GM18867 (cell line): ENCODE results near the gene DNAH8.

Experiments
- ATAC-seq: cut with Tn5 transposase; IDR thresholded peaks from one replicate; pipeline ENCODE4 v1.9.1; 2021; ENCODE audit warnings: mild to moderate bottlenecking, moderate library complexity; ENCODE audit not compliant: unreplicated experiment

The DNAH8 gene

DNA sequence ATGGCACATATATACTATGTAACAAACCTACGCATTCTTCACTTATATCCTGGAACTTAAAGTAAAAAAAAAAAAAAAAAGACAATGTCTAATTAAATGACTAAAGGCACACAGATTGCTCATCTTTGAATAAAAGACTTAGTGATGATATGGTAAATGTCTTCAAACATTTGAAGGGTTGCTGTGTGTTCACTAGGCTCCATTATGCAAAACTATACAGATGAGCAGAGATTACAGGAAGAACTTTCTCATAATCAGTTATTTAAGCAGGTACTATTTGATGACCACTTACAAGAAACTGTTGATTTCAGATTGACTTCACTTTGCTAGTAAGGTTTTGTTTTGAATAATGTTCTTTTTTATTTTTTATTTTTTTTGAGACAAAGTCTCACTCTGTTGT lies 34.4 kb downstream of the DNAH8 start:
- ATAC-seq: no peak

DNA sequence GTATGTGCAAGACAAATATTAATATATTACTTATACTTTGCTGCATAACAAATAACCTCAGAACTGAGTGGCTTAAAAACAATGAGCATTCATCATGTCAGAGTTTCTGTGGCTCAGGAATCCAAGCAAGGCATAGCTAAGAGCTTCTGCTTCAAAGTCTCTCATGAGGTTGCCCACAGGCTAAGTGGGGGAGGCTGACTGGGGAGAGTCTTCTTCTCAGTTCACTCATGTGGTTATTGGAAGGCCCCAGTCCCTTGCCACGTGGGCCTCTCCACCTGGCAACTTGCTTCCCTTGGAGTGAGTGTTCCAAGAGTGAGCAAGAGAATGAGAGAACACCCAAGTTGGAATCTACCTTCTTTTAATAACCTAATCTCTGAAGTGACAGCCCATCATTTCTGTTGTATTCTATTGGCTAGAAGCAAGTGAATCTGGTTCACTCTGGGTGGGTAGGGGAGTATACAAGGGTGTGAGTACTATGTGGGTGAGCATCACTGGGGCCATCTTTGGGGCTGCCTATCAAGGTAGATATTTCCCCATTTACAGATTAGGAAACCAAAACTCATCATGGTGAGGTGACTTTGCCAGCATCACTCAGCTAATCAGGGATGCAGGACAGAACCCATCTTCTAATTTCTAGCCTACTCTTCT lies 36.0 kb downstream of the DNAH8 start:
- no peak for ATAC-seq

DNA sequence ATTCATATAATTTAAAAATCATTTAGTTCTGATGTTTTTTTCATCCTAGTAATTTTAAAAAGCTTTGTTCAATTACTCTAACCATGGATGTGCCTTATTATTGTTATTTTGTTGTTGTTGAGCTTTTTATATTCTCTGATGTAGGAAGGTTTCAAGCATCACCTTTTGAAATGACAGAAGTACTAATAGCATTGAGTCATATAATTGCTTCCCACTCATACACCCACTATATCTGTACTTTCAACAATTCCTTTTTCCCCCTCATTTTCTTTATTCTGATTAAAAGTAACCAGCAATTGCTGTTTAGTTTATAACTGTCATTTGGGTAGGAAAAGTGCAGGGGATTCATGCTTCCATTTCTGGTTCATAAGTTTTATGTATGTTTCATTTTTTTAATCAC lies 38.6 kb downstream of the DNAH8 start:
- no peak for ATAC-seq

DNA sequence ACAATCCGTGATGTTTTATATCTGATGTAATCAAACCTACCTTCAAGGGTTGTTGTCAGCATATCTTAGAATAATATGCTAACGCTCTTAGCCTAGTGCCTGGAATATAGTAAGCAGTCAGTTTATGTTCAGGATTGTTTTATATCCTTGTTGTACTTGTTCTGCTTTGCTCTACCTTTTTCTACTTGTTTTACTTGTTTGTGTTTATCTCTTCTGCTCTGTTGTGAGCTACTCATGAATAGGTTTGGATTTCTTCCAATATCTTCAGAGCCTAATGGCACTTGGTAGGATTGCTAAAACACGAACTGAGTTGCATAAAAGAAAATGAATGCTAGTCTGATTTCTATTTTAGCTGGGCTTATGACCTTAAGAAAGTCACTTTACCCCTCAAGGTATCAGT lies 40.1 kb downstream of the DNAH8 start:
- no peak for ATAC-seq

DNA sequence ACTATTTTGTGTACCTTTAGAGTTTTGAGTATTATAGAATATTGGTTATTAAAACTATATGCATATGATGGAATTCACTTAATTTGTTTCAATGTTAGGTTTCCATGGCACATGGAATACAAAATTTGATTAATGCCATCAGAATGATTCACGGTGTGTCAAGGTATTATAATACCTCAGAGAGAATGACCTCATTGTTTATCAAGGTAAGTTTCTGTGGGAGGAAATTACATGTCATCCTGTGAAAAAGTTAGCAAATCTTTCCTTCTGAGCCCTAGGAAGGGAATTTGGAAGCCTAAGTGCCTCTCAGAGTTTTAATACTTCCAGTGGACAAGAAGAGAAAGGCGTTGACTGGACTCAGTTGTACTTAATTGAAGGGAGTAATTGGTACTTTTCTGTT lies 40.8 kb downstream of the DNAH8 start:
- no peak for ATAC-seq

DNA sequence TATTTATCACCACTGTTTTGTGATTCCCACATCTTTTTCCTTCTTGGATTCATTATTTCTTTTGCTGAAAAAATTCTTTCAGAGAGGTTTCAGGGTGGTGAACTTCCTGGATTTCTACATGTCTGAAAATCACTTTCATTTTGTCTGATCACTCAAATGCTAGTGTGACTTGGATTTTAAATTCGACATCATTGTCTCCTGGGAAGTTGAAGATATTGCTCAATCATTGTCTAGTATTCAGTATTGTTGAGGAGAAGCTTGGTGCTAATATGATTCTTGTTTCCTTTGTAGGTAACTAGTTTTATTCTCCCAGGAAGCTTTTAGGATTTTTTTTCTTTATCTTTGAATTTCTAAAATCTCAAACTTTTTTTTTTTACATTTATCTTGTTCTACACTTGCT lies 45.0 kb downstream of the DNAH8 start:
- no peak for ATAC-seq

DNA sequence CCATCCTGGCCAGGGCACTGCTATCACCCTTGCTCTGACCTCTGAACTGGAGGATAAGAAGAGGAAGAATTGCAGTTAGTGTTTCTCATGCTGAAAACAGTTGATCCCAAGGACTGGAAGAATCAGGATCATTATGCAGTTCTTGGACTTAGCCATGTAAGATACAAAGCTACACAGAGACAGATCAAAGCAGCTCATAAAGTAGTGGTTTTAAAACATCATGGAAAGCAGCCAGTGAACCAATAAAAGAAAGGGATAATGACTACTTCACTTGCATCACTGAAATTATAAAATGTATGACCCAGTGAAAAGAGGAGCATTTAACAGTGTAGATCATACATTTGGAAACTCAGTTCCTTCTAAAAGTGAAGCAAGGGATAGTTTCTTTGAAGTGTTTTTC lies 47.7 kb downstream of the DNAH8 start:
- no peak for ATAC-seq

DNA sequence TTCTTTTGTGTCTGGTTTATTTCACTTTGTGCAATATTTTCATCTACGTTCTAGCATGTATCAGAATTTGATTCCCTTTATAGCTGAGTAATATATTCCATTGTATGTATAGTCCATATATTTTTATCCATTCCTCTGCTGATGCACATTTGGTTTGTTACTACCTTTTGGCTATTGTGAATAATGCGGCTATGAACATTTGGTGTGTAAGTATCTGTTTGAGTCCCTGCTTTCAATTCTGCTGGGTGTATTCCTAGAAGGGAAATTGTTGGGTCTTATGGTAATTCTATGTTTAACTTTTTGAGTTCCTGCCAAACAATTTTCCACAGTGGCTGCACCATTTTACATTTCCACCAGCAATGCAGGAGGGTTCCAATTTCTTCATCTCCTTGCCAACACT lies 52.4 kb downstream of the DNAH8 start:
- ATAC-seq: no peak

DNA sequence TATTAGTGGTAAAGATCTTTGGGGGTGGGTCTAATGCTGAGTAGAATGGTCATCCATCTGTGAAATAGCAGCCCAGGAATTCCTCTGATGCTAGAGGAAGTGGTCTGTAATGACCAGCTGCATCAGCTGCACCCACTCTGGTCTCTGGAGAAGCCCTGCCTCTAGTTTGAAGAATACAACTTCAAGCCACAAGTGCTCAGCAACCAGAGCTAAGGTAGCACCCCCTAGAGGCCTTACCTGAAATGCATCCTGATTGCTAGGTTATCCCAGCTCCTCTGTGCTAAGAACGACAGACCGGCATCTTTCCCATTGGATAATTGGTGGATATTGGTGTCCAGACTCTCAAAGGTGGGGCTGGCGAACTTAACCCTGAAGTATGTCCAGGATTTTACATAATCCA lies 58.2 kb downstream of the DNAH8 start:
- no peak for ATAC-seq

DNA sequence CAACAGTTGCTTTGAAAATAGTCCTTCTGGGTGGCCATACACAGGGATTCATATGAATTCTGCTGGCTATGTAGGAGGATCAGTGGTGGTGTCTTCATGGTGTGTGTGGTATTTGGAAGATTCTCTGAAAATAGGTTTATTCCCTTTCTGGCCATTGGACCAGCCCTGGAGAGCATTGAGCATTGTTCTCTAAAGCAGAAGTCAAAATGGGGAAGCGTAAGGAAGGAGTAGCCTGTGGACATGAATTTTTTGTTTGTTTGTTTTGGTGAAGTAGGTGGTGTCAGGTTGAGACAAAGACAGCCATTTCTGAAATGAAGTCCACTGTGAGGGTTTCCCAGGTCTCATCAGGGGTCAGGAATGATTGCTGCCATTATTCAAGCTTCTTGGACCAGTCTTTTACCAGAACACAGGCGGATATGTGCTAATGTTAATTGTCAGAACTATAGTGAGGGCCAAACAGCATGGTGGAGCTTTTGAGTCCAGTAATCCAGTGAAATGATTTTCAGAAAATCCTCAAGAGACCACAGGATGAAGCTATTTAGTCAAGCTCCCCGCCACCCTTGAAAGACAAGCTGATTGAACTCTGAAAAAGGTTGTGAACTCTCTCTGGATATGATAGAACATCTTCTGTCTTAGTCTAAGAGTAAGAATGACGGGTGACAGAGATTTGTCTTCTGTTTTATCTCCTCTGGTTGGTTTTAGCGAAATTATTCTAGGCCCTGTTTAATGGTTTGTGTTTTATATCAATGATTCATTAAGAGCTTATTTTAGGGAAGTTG lies 60.0 kb downstream of the DNAH8 start:
- ATAC-seq: no peak

DNA sequence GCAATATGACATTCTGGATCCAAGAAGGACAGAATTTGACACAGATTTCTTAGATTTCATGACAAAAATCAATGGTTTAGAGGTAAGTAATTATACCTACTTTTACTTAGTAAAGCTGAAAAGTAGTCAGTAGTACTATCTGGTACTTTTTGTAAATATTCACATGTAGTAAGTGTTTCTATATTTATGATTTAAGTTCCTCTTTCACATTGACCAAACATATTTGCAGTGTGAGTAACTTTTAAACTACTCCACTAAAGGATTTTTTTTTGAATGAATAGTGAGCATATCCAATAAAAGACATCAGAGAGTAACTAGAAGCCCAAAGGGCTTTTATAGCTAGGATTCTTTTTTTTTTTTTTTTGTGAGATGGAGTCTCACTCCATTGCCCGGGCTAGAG lies 60.8 kb downstream of the DNAH8 start:
- peak; percentile 68 for ATAC-seq

DNA sequence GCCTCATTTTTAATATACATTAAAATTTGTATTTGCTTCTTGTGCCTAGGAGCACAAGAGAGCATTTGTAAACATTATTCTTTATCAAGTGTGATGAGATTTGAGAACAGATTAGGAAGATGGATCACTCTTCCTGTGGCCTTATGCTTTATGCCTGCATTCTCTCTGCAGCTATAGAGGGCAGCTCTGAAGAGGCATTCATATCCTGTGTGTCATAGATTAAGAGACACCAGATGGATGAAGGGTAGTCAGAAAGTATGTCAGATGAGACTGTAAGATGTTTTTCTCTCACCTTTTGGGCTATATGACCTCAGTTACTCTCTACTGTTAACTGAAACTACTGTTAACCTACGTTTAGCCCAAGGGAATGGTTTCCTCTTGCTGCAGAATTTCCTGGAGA lies 61.4 kb downstream of the DNAH8 start:
- no peak for ATAC-seq

DNA sequence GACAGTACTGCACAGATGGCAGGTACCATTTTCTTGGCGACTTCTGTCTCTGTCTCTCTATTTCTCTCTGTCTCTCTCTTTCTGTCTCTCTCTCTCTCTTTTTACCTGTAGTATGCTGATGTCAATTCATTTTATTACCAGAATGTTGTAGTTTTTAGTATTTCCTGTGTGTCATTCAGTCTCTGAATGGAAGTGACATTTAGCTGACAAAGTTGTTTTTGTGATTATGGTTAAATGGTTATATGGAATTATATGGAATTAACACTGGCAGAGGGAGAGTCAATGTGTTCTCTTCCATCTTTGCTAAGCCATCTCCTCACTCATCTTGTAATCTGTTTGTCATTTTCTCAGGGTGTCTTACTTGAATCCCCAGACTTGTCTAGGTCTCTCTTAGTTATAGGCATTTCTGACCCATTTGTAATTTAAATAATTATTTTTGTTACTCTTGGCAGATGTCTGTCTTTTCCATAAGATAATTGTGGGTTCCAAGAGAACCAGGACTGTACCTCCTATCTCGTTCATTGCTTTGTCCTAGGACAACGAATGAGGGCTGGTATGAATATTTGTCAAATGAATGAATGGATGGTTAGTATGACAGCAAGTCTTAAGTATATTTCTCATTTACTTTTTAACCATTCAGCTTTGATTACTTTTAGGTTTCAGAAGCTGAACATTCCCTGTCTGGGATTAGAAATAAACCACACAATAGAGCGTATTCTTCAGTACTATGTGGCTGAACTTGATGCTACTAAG lies 64.4 kb downstream of the DNAH8 start:
- no peak for ATAC-seq

DNA sequence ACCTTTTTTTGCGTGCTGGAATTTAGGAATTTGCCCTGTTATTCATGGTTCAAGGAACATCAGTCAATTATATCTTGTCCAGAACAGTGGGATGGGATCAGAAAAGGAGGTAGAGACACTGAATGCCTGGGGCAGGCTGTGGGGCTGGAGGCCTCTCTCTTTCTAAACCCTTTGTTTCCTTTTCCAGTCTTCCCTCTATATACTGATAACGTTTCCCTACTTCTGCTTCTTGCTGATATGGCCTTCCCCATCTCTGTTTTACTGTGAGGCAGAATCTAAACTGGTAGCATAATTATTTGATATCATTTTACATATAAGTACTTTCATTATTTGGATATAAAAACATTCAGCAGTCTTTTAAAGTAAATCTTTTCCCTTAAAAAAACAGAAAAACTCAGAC lies 67.5 kb downstream of the DNAH8 start:
- no peak for ATAC-seq

DNA sequence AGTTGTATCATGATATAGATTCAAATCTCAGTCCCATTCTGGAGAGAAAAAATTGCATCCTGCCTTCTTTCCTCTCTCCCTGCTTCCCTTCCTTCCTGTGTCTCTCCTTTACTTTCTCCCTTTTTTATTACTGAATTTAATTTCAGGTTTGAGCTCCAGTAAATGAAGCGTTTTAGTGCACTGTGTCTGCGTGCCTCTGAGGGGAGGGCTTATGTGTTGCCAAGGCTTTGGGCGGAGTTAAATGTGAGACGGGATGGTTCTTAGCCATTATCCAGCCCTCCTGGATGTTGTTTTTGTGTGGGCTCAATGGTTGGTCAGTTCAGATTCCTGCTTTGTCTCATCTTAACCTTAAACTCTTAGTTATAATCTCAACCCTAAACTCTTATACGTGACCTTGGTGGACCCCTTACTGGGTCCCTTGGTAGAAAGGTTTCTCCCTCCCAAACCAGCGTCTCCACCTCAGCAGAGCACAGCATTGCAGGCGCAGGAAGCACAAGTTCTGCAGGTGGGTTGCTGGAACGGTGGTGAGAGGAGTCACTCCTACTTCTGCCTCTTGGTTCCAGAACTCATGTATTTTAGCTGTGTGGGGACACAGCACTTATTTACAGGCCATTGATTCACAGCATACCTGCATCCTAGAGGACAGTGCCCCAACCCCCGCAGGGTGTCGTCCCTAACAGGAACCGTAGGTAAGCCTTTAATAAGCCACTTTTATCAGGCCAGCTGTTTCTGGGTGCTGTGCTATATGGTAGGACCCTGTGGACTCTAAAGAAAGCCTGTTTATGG lies 68.5 kb downstream of the DNAH8 start:
- ATAC-seq: no peak

DNA sequence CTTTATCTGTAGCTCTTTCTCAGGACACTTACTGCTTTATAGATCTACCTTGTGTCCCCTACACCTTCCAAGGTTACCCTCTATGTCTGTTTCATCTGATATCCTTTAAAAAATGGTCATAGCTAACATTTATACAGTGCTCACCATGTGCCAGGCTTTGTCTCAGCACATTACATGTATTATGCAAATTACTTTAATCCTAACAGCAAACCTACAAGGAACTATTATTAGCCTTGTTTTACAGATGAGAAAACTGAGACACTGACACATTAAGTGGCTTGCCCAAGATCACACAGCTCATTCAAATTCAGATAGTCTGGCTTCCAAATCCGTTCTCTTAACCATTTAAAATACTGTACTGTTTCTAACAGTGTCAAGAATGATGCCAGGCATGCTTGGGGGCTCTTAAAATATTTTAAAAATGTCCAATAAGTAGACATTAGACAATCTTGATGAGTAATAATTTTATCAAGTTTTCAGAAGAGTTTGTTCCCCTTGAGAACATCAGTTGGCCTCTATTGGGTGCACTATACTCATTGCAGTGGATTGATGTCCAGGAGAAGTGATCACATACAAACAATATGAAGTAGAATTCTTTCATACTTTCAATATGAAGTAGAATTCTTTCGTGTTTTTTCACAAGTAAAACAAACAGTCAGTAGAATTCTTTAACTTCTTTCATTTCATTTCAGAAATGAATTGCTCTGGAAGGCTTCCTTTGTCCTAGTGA lies 69.6 kb downstream of the DNAH8 start:
- ATAC-seq: no peak

DNA sequence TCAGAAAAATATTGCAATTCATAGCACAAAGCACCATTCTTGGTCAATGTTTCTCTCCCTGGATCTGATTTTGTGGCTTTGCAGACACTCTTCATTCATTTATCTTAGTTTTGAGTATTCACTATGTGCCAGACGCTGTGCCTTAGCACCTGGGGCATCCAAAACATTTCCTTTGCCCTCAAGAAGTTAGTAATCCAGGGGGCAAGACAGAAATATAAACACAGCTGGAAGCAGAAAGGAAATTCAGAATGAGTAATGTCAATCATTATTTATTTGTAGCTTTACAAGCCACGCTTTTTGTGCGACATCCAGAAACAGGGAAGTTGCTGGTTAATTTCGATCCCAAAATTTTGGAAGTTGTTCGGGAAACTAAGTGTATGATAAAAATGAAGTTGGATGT lies 71.4 kb downstream of the DNAH8 start:
- ATAC-seq: no peak

DNA sequence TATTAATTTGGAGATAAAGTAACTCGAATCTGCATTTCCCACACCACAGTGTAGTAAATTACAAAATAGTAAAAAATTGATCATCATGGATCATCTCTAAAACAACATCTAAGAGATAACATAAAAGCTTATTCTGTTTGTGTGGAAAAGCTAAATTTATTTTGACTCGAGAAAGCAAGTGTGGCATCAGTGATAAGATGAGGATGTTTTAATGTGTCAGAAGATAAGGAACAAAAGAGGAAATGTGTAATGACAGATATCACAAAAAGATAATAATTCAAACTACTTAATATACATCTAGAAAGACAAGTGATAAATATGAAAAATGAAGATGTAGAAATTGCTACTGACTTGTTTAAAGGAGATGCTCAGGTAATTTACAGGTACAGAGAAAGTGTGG lies 74.1 kb downstream of the DNAH8 start:
- ATAC-seq: no peak

DNA sequence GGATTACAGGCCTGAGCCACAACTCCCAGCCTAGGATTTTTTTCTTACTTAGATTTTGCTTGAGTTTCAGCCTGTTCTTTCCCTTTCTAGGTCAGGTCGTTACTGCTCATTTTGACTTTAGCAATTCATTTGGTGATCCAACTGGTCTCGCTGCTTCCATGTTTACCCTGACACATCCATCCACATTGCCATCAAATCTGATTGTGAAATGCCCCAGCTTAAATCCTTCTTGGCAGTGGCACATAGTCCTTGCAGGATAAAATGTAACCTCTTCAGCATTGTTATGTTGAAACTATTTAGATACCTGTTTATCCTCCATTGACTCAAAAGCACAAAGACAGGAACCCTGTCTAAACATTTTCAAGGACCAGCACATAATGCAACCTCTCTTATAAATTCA lies 77.2 kb downstream of the DNAH8 start:
- no peak for ATAC-seq

DNA sequence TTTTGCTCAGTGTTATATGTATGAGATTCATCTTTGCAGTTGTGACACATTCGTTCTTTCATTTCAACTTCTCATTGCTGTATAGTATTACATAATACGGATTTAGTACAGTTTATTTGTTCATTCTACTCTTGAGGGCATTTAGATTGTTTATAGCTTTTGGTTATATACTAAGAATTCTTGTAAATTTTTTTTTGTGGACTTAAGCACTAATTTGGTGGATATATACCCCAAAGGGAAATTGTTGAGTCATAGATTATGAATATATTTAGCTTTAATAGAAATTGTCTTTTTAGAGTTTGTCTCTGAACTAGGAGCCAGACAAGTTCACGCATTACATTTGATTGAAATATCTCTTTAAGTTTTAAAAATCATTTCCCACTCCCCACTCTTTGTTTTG lies 79.6 kb downstream of the DNAH8 start:
- ATAC-seq: no peak

DNA sequence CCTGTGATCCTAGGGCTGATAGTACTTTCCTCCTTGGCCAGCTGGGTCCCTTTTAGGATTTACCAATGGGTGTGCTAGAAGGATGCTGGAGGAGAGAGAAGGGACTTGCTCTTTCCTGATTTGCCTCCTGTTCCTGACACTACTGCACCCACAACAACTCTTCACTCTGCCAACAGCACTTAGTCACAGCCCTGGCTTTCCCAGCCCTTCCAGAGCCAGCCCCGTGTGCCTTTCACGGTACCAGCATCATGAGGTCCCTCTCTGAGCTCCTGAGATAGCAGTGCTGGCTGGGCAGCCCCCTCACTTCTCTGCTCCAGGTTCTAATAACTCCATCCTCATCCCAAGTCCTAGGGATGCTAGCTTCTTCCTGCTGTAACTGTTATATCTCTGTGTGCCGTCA lies 80.9 kb downstream of the DNAH8 start:
- ATAC-seq: no peak
